GM19099 (cell line): ENCODE data around the gene HPCA.

ENCODE experiments used
- POLR2A ChIP-seq: IDR thresholded peaks from 3 replicates; pipeline ENCODE4 v1.6.1; 2011; ENCODE audit warnings: low read depth; ENCODE audit not compliant: insufficient read length; ENCODE audit errors: extremely low read depth

HPCA gene

DNA sequence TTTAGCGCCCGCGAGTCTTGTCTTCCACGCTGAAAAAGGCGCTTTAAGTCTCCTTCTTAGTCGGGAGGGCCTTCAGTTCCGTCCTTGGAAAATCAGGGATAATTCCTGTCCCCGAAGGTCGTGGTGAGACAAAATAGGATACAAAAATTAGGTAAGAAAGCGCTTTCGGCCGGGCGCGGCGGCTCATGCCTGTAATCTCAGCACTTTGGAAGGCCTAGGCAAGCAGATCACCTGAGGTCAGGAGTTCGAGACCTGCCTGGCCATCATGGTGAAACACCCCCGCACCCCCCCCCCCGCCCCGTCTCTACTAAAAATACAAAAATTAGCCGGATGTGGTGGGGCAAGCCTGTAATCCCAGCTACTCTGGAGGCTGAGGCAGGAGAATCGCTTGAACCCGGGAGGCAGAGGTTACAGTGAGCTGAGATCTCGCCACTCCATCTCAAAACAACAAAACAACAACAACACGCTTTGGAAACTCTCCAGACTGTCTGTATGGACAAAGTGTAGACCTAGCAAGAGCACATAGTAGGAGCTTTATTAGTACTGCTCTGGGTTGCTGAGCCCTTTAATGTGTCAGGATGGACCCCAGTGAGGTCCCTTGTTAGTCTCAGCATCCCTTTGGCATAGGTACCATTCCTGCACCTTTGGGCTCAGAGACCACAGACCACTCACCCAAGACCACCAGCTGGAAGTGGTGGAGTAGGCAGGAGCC lies 15.7 kb downstream of the HPCA start:
- TF ChIP-seq POLR2A: no peak

DNA sequence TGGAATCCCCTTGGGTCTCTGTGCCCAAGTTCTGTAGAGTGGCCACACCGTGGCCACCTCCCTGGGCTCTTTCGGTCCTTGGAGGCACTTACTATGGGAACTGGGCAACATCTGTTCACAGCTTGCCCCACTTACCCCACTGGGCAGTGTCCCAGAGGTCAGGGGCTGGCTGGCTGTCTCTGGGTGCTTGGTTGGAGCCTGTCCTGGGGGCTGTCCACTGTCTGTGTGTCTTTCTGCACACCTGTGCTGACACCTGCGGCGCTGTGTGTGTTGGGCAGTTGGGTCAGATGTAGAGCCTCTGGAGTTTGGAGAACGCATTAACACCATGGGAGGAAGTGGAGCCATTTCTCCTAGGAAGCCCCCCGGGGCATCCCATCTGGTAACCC lies 16.2 kb downstream of the HPCA start:
- TF ChIP-seq POLR2A: no peak

DNA sequence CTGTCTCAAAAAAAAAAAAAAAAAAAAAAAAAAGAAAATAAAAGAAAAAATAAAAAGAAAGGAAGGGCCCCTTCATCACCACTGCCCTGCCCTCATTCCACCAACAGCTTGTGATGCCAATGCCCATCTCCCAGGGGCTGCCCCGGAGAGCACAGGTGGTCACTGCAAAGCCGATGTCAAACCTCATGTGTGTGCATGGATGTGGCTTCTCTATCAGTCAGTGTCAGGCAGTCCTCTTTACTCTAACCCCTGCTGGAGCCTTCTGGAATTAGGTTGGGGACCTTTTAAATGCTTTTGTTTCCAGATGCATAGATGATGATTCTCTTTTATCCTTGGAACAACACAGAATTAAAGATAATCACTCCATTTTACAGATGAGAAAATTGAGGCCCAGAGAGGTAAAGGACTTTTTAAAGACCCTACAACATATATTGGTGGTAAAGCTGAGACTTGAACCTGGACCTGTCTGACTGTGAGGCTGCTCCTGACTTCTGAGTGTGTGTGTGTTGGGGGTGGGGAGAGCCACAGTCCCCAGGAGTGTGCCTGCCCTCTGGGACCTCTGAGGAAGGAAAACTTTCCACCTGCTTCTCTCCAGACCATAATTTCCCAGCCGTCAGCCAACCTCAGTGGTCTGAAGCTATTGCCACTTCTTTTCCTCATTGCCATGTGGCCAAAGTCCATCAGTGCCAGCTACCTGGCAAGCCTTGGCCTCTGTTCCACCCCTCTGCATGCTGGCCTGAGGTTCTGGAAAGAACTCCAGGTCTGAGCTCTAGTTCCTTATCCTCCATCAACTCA lies 17.9 kb downstream of the HPCA start:
- TF ChIP-seq POLR2A: no peak

DNA sequence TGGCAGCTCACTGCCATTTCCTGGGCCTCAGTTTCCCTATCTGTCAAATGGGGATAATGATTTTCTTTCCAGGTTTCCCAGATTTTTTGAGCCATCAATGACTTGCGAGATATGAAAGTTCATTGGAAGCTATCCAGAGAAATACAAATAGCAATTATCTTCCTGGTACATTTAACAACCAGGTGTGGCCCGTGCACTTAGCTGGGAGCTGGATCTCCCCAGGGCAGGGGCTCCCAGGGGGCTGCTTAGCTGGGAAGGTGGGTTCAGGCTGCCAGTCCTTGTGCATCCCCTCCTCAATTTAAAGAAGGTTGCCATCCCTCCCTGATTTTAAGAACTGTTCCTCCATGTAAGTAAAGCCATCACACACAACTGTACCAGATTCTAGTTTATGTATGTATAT lies 18.5 kb downstream of the HPCA start:
- no peak for TF ChIP-seq POLR2A

DNA sequence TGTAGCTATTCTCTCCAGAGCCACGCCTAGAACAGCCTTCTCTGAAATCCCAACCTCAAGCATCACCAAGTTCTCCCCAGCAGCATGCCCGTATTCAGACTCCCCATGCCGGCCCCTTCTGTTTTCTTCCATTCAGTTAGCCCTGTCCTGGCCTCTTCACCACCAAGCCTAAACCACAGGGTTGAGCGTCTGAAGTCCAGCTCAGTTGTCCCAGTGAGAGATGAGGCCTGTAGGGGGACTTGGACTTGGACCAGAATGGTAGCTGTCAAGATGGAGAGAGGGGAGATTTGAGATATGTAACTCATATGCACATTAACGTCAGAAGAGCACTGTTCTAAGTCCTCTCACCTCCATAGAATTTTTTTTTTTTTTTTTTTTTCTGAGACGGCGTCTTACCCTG lies 20.4 kb downstream of the HPCA start:
- no peak for TF ChIP-seq POLR2A

DNA sequence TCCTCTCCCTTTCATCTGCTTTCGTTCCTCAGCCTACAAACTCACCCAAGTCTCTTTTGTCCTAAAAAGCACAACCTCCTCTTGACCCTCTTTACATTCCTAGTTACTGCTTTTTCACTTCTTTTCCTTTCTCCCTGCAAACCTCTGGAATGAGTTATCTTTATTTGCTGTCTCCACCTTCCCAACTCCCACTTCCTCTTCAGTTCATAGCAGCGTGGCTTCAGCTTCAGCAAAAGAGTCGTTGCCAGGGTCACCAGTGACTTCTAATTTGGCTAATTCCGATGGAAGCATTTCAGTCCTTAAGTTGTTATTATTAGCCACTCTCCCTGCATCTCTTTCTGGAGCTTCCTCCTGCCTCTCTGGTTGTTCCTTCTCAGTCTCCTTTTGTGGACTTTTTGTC lies 21.1 kb downstream of the HPCA start:
- TF ChIP-seq POLR2A: no peak

DNA sequence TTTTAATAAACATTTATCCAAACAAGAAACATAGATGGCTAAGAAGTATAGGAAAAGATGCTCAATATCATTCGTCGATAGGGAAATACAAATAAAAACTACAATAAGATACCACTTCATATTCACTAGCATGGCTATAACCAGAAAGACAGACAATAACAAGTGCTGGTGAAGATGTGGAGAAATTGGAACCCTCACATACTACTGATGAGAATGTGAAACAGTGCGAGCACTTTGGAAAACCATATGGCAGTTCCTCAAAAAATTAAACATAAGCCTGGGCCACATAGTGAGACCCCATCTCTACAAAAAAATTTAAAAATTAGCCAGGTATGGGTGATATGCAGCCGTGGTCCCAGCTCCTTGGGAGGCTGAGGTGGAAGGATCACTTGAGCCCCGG lies 24.0 kb downstream of the HPCA start:
- TF ChIP-seq POLR2A: no peak

DNA sequence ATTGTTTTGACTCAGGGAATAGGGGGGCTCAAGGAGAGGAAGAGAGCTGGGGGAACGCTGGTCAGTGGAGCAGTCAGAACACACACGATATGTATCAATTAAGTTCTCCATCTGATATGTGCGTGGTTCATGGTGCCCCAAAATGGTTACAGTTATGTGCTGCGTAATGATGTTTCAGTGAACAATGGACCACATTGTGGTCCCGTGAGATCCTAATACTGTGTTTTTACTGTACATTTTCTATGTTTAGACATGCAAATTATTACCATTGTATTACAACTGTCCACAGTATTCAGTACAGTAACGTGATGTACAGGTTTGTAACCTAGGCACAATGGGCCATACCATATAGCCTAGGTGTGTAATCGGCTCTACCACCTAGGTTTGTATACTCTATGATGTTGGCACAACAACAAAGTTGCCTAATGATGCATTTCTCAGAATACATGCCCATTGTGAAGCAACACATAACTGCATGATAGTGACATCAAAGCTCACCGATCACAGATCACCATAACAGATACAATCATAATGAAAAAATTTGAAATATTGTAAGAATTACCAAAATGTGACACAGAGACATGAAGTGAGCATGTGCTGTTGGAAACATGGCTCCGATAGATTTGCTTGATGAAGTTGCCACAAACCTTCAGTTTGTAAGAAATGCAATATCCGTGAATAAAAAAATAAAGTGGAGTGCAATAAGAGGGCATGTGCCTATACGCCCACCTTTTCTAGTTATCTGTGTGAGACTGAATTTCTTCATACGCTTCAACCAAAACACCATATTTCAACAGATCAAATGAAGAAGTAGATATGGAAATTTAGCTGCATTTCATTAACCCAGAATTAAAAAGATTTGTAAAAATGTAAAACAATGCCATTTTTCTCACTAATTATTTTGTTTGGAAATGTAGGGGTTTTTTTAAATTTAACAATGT lies 29.7 kb downstream of the HPCA start:
- no peak for TF ChIP-seq POLR2A

DNA sequence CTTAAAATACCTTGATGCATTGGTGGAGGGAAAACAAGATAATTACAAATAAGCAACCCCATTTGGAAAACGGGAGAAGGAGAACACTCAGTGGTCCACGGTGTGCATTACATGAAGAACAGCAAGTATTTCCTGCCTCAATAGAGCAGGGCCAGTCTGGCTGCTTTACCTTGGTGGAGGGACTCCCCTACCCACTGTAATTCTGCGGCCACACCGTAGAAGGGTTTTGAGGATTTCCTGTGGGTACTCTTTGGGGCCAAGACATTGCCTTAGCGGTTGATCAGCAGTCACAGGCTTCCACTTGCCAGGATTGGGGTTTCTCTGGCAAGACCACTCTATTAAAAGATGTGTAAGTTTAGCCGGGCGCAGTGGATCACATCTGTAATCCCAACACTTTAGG lies 31.2 kb downstream of the HPCA start:
- no peak for TF ChIP-seq POLR2A

DNA sequence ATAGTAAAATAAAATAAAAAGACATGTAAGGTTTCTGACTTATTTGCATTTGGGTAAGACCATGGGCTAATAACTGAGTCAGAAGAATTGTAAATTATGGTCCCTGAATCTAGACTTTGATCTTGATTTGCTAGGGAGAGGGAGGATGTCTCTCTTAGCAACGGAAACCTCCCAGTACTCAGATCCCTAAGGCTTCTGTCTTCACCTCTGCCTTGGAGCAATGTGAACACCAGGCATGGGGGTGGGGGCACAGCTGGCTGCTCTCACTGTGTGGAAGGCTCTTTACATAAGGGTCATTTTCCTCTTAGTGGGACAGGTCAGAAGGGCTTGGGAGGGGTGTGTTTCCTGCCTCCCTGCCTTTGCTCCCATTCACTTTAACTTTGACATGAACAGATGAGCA lies 31.9 kb downstream of the HPCA start:
- no peak for TF ChIP-seq POLR2A

DNA sequence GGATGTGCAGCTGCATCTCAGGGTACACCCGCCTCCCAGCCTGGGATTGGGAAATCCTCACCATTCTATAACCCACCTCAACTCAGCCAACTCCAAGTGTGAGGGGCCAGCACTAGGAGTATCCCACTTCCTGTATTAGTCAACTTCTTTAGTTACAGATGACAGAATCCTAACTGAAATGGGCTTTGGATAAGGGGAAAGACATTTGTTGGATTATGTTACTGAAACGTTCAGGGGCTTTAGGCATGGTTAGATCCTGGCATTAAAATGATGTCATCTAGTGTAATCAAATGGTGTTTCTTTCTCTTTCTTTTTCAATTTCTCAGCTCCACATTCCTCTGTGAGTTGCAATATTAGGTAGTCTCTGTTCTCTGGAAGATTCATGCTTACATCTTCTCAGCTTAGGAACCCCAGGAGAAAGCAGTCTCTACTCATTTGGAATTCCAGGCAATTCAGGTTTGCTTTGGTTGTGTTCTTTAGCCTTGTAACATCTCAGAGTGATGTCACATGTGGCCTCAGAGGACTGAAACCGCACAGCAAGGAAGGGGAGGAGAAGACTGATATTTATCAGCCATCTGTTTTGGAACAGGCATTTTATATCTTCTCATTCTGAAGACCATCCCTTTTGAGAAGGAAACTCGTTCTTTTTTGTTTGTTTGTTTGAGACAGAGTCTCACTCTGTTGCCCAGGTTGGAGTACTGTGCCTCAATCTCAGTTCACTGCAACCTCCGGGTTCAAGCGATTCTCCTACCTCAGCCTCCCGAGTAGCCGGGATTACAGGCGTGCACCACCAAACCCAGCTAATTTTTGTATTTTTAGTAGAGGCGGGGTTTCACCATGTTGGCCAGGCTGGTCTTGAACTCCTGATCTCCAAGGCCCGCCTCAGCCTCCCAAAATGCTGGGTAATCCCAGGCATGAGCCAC lies 33.8 kb downstream of the HPCA start:
- no peak for TF ChIP-seq POLR2A

DNA sequence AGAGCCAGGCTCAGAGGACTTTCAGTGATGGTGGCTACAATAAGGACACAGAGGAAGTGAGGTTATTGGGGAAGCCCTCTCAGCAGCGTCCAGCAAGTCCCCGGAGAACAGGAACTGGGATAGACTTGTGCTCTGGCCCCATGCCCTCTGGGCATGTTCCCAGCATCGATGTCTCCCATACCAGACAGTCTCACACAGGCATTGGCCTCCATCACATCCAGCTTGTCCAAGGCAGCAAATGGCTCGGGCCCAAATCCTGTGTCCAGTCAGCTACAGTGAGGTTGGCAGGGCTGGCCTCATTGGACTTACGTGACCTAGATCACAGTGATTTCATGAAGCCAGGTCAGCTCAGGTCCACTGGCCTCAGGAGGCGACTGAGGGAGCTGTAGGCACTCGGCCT lies 34.5 kb downstream of the HPCA start:
- TF ChIP-seq POLR2A: no peak

DNA sequence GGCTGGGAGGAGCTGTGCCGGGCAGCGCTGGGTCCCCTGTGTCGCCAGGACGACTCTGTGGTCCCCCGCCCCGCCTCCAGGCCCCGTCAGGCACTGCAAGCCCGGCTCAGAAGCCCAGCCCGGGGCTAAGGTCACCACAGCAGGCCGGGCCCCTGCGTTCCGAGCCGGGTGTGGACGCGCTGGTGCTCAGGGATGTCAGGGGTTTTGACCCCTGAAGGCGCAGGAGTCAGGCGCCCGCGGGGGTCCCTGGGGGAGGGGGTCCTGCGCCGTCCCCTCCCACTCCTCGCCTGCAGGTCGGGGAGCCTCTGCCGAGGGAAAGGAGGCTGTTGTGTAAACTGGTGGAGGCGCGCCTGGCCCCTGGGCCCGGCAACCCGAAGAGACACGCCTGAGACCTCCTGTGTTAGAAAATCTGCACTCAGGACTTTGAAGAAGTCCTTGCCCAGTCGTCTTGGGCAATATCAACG lies 38.6 kb downstream of the HPCA start:
- no peak for TF ChIP-seq POLR2A
